Stimulated activated CD8-positive, alpha-beta memory T cell treated with anti-CD3 and anti-CD28 coated beads, Interleukin-4, amount 100 ng/mL, for 24 hours (primary cell): Measurements from ENCODE around the gene TSPEAR.

Source experiments
- DNase-seq: peaks from one replicate; pipeline ENCODE4 v3.0.0-alpha.2; 2020; ENCODE audit warnings: low read depth

Gene TSPEAR

DNA sequence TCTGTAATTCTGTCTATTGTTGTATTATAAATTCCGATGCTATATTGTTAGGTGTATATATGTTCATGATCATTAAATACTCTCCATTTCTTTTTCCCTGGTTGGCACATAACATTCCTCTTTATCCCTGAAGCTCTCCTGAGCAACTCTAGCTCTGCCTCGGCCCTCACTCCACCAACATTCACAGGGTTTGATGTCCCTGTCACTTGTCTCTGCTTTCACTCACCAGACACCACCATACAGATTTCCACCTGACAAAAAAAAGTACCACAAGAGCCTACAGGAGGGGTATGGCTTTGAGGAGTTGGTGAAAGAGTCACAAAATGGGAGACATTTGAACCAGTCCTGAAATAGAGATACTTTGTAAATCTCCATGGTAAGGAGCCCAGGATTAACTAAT is 8.8 kb upstream of the TSPEAR start:
- DNase-seq: no peak

DNA sequence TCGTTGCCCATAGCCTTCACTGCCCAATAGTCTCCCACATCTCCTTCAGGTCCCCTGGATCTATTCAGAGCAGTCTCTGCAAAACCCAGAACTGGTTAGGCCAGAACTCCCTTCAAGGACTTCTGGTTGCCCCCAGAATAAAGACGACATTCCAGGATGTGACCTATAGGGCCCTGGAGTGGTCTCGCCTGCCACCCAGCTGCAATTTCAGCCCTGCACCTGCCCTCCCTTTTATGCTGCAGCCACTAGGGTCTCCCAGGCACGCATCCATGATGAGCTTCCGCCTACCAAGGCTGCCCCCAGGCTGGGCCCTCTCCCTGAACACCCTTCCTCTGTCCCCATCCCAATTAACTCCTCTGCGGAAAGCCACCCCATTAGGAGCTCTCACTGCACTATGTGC is 7.2 kb upstream of the TSPEAR start:
- no peak for DNase-seq

DNA sequence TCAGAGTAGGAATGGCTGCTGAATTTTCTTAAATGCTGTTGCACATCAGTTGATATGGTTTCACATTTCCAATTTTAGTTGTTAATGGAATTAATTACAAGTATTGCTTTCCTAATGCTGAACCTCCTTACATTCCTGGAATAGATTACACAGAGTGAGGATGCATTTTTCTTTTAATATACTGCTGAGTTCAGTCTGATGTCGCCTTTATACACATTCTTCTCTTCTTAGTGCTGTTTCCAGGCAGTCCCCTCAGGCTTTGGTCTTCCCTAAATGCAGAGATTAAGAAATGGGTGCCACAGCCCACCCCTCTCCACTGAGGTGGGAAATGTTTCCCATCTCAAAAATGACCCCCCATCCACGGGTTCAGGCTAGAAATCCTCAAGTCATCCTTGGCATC is 6.7 kb upstream of the TSPEAR start:
- no peak for DNase-seq

- DNase-seq: no peak
These were observed 5.6 kb upstream of the TSPEAR start for GRCh38 chr21:44716984-44717383.

- no peak for DNase-seq
These were observed 3.5 kb upstream of the TSPEAR start for GRCh38 chr21:44714905-44715304.

DNA sequence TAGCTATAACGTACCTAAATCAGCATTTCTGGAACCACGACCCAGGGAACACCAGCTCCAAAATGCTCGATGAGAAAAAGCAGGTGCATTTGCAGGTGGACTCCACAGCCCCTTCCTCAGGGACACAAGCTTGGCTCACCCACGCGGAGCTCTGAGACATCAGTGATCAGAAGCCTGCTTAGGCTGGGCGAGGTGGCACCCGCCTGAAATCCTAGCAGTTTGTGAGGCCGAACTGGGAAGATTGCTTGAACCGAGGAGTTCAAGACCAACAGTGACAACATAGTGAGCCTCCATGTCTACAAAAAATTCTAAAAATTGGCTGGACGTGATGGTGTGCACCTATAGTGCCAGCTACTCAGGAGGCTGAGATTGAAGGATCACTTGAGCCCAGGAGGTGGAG is 2.5 kb upstream of the TSPEAR start:
- no peak for DNase-seq

DNA sequence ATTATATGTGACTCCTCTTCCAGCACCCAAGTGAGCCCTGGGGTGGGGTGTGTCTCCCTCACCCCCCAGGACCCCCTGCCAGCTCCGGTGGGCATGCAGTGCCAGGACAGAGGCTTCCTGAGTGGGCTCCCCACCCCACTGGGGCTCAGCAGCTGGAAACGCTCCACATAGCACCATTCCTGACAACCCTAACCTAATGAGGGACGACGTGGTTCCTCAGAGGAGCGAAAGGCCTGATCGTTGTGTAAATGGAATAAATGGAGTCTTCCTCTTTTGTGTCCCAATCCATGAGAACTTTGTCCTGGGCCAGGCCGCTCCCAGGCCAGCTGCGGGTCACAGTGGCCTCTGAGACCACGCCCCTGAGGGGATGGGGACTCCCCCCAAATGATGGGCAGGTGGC is 1.8 kb upstream of the TSPEAR start:
- no peak for DNase-seq

GRCh38 chr21:44712203-44713028 is 1.0 kb upstream of the TSPEAR start:
- no peak for DNase-seq

DNA sequence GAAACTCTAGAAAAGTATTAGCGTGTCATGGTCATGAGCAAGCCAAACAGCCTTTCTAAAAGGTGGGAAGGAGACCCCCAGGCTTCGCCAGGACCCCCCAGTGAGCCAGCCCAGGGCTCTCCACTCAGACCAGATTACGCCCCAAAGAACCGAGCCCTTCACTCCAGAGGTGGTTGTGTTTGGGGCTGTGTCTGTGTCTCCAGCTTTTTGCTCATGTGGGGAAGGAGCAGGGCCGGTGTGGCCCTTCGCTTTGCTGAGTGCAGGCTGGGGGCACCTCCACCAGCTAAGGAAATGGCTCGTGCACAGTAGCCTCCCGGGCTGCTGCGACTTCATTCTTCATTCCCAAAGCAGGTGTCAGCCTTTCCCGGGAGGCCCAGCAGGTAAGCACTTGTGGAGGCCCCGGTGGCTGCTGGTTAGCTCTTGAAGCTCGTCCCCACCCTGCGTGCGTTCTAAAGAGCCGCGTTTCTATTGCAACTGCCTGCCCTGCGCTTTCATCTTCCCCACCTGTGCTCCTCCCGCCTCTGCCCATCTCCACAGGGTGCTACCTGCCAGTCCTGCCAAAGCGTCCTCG is 531 bp downstream of the TSPEAR start:
- DNase-seq: no peak

- no peak for DNase-seq
These were observed 1.1 kb downstream of the TSPEAR start for GRCh38 chr21:44710294-44710665.

GRCh38 chr21:44709426-44710293 is 1.7 kb downstream of the TSPEAR start:
- no peak for DNase-seq

GRCh38 chr21:44708866-44709425 is 2.4 kb downstream of the TSPEAR start:
- DNase-seq: no peak

- no peak for DNase-seq
These were observed 3.0 kb downstream of the TSPEAR start for GRCh38 chr21:44708213-44708865.

DNA sequence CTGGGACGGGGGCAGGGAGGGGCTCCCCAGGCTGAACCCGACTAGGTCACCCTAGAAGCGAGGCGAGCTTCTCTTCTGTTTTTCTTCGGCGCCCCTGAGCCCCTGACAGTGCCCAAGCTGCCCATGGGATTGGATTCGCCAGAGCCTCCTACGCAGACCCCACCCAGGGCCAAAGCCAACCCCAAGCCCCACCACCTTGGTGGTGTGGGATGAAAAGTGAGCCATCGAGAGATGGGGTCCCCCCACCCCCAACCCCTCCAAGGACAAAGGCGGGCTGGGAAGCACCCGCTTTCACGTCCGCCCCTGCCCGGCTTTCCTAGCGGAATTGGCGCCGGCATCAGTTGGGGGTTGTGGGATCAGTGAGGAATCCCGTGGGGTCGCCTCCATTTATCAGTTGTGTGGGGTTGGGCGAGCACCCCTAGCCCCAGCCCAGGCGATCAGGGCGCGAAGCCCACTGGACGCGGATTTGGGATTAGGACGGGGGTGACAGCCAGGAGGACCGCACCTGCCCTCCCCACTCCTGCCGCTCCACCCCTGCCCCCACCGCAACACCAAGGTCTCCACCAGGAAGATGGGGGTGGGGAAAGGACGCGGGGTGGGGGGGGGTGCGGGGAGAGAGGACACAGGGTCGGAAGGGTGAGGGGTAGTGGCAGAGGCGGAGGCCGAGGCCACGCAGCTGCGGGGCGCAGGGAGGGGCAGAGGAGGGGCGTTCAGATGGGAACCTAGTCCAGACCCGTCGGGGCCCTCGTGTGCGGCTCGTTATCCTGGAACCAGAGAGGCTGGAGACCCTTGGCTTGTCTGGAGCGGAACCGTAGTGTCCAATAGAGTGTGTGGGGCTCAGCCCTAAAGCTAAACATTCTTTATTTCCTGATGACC is 4.4 kb downstream of the TSPEAR start:
- no peak for DNase-seq

DNA sequence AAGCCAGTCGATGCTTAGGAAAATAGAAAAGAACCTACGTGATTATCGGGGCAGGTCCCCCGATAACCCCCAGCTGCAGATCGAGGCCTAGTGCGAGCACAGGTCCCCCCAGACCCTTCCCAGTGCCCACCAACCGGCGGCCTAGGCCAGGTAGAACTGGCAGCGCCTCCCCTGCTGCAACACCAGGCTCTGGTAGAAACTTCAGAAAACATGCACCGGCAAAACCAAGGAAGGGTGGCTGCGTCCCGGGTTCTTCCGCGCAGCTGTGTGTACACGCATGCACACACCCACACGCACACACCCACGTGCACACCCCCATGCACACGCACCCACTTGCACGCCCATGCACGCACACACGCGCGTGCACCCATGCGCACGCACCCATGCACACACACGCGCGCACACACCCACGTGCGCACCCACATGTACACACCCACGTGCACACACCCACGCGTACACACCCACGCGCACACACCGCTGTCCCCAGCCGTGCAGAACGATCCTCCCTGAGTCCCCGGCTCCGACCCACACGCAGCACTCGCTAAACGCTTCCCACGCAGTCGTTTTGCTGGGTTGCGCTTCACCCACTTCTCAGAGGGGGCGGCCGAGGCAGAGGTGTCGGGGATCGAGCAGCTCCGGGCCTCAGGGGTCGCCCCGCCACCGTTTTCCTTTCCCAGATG is 5.2 kb downstream of the TSPEAR start:
- no peak for DNase-seq

DNA sequence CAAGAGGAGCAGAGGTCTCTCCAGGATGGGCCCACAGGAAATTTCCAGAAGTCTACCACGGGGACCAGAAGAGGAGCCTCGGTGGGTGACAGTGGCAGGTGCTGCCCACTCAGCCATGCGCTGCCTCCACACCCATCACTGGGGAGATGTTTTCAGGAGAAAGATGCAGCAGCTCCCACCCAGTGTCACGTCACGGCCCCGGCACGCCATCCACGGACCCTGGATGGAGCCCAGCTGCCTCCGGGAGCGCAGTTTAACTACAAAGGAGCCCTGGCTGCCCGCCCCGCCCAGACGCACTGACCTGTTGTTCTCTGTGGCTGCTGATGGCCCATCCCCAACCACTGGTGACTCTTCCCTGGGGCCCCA is 6.8 kb downstream of the TSPEAR start:
- DNase-seq: no peak

- DNase-seq: no peak
These were observed 7.4 kb downstream of the TSPEAR start for GRCh38 chr21:44703731-44704635.

- no peak for DNase-seq
These were observed 8.2 kb downstream of the TSPEAR start for GRCh38 chr21:44702973-44703730.
